Vagina (tissue), 2 donors: Measurements from ENCODE around the gene FAM180B.

ENCODE experiments used
- CTCF ChIP-seq, 3 experiments: fragments of 450-650 bp in 2 of 3; fragments of 200-600 bp in 1 of 3; sonication (generic) in 1 of 3; IDR thresholded peaks; one replicate each; pipeline ENCODE4 v1.5.1; 2017 to 2019; ENCODE audit warnings: antibody characterized with exemption in 3 of 3, mild to moderate bottlenecking in 2 of 3, moderate library complexity in 2 of 3
- POLR2A ChIP-seq, 2 donors: fragments of 450-650 bp; IDR thresholded peaks; one replicate each; pipeline ENCODE4 v1.6.1; 2017; ENCODE audit warnings: antibody characterized with exemption in 2 of 2, mild to moderate bottlenecking in 2 of 2, moderate library complexity in 2 of 2
- POLR2AphosphoS5 ChIP-seq, 2 donors: sonication (generic); formaldehyde crosslinking; IDR thresholded peaks; one replicate each; pipeline ENCODE4 v1.9.0; 2017; ENCODE audit warnings: antibody characterized with exemption in 2 of 2, mild to moderate bottlenecking in 2 of 2, low read depth in 1 of 2; ENCODE audit not compliant: insufficient read depth in 1 of 2

GRCh38 chr11:47553406-47553743 lies 33.1 kb upstream of the FAM180B start:
- TF ChIP-seq POLR2A (IDR thresholded peaks at IDR 0.05): no peak
- no peak for TF ChIP-seq POLR2AphosphoS5 (IDR thresholded peaks at IDR 0.05; ENCODE audit: insufficient read depth in 1 of 2, low read depth in 1 of 2)
- TF ChIP-seq CTCF (IDR thresholded peaks at IDR 0.05): no peak
